Lower leg skin (tissue), 4 donors: ENCODE data around the gene HDGFL2. TPM values are rescaled to one million over a fixed set of nuclear protein-coding genes. Genes with fewer than 3 reads are reported as not detected.

Source experiments
- DNase-seq, 2 donors: peaks; one replicate each; pipeline ENCODE4 v3.0.0-alpha.2; 2019; ENCODE audit warnings: low spot score in 2 of 2
- H3K4me3 ChIP-seq: fragments of 200-600 bp; sonication (generic); 2 replicates; pipeline ENCODE4 v1.5.1; 2017; ENCODE audit warnings: mild to moderate bottlenecking, low read depth; ENCODE audit not compliant: poor library complexity, severe bottlenecking
- CTCF ChIP-seq, 3 donors: fragments of 450-650 bp; IDR thresholded peaks; one replicate each; pipeline ENCODE4 v1.5.1; 2016; ENCODE audit warnings: antibody characterized with exemption in 3 of 3, mild to moderate bottlenecking in 3 of 3, moderate library complexity in 2 of 3
- POLR2A ChIP-seq, 2 donors: fragments of 450-650 bp; IDR thresholded peaks; one replicate each; pipeline ENCODE4 v1.6.1; 2016 to 2017; ENCODE audit warnings: antibody characterized with exemption in 2 of 2, mild to moderate bottlenecking in 1 of 2, moderate library complexity in 1 of 2
- WGBS, 2 donors: methylation state at CpG; one replicate each; pipeline ENCODE4 v1.1.5; 2018; 5-methylcytosine and 5-hydroxymethylcytosine counted together
- intact Hi-C: fragments of 100-400 bp; cut with DNase I; formaldehyde crosslinking; loops from one replicate; pipeline ENCODE4 v1.15.0; 2023; ENCODE audit warnings: low total_unique reads
- total RNA-seq, 4 donors: library from RNA; depleted of rRNA; stranded (reverse); fragments of >200 nt; gene quantifications; one replicate each; pipeline ENCODE4 v1.1.0, GENCODE V29; 2016

Gene HDGFL2
- total RNA-seq, 4 donors from 2014 or later = 20.9 to 36.4 (median 30.1) TPM

GRCh38 chr19:4502282-4503131, 30.4 kb downstream of the HDGFL2 start:
- intact Hi-C loops = no loop called here
- DNase-seq = no peak
- 85 to 86% methylated on average over 35 to 37 of the region's 37 CpGs for WGBS, 2 donors
- H3K4me3 ChIP-seq = no peak overlapping the region
- TF ChIP-seq CTCF (IDR thresholded peaks at IDR 0.05) (no peak), POLR2A (IDR thresholded peaks at IDR 0.05) (no peak)

GRCh38 chr19:4503132-4503824, 31.2 kb downstream of the HDGFL2 start:
- 86 to 88% methylated on average over 21 to 24 of the region's 25 CpGs for whole genome bisulfite sequencing, 2 donors
- TF ChIP-seq POLR2A (IDR thresholded peaks at IDR 0.05) = no peak
- no peak for TF ChIP-seq CTCF (IDR thresholded peaks at IDR 0.05)
- intact Hi-C loops = no loop called here
- no peak for DNase-seq
- H3K4me3 ChIP-seq = no peak overlapping the region

- 91 to 96% methylated on average over 10 of the region's 10 CpGs for WGBS, 2 donors
- H3K4me3 ChIP-seq = no peak overlapping the region
- no peak for DNase-seq
- TF ChIP-seq POLR2A (IDR thresholded peaks at IDR 0.05) = no peak
- no peak for TF ChIP-seq CTCF (IDR thresholded peaks at IDR 0.05)
- intact Hi-C loops = no loop called here
Measured at GRCh38 chr19:4503825-4504170, 31.7 kb downstream of the HDGFL2 start.

- 89 to 90% methylated on average over 3 to 10 of the region's 23 CpGs for WGBS, 2 donors
- no peak for TF ChIP-seq CTCF (IDR thresholded peaks at IDR 0.05)
- TF ChIP-seq POLR2A (IDR thresholded peaks at IDR 0.05) = no peak
- DNase-seq = no peak
- intact Hi-C loops = no loop called here
- H3K4me3 ChIP-seq = no peak overlapping the region
Measured at GRCh38 chr19:4504297-4504701, 32.2 kb downstream of the HDGFL2 start.

GRCh38 chr19:4504891-4505569, 32.9 kb downstream of the HDGFL2 start:
- 83 to 84% methylated on average over 15 of the region's 15 CpGs for WGBS, 2 donors
- no peak for DNase-seq
- H3K4me3 ChIP-seq = no peak overlapping the region
- TF ChIP-seq CTCF (IDR thresholded peaks at IDR 0.05) = no peak
- intact Hi-C loops = no loop called here
